Ishikawa (cell line): ENCODE results near the gene DYRK4.

Source experiments
- CEBPB ChIP-seq: IDR thresholded peaks from 2 replicates; pipeline ENCODE4 v1.6.1; 2012
- CREB1 ChIP-seq: IDR thresholded peaks from 2 replicates; pipeline ENCODE4 v1.6.1; 2012; ENCODE audit warnings: low read depth
- EP300 ChIP-seq: IDR thresholded peaks from 2 replicates; pipeline ENCODE4 v1.6.1; 2012; ENCODE audit warnings: borderline replicate concordance
- FOXM1 ChIP-seq: IDR thresholded peaks from 2 replicates; pipeline ENCODE4 v1.6.1; 2012; ENCODE audit warnings: low read depth, borderline replicate concordance
- RAD21 ChIP-seq: IDR thresholded peaks from 2 replicates; pipeline ENCODE4 v1.6.1; 2012; ENCODE audit warnings: low read depth
- TAF1 ChIP-seq: IDR thresholded peaks from 2 replicates; pipeline ENCODE4 v1.6.1; 2012; ENCODE audit warnings: low read depth, mild to moderate bottlenecking
- TCF12 ChIP-seq: IDR thresholded peaks from 2 replicates; pipeline ENCODE4 v1.6.1; 2012; ENCODE audit warnings: low read depth
- YY1 ChIP-seq: IDR thresholded peaks from 2 replicates; pipeline ENCODE4 v1.6.1; 2012; ENCODE audit warnings: low read depth
- TF ChIP-seq, protein P1 (sequence below): IDR thresholded peaks from 2 replicates; pipeline ENCODE4 v1.6.1; 2012

DNA sequence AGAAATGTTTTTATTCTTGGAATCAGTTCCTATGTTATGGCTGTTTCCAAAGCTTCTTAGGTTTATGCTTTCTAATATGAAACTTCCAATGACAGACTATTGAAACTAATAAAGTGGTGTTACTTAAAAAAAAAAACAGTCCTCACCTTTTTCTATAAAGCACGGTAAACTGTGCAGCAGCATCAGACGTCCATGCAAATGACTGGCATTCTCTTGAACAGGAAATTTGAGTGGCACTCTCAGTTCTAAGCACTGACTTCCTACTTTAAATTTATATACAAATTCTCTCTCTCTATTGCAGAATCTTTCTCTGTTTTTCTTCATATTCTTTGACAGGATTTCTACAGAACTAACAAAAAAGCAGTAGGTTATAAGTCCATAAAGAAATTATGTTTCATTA lies 26.1 kb upstream of the DYRK4 start:
- TF ChIP-seq TCF12 (no peak), CEBPB (no peak), TAF1 (no peak), FOXM1 (no peak), RAD21 (no peak), EP300 (no peak), CREB1 (no peak), YY1 (no peak)
- TF ChIP-seq, protein P1, sequence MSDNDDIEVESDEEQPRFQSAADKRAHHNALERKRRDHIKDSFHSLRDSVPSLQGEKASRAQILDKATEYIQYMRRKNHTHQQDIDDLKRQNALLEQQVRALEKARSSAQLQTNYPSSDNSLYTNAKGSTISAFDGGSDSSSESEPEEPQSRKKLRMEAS = no peak
